Activated CD8-positive, alpha-beta T cell treated with anti-CD3 and anti-CD28 coated beads for 36 hours (primary cell): ENCODE results near the gene DPP4. TPM values are rescaled to one million over a fixed set of nuclear protein-coding genes. Genes with fewer than 3 reads are reported as not detected.

Experiments used
- ATAC-seq: fragments of 200-7000 bp; cut with Tn5 transposase; one replicate; pipeline ENCODE4 v1.10.0; 2021; ENCODE audit warnings: mild to moderate bottlenecking, moderate library complexity
- CTCF ChIA-PET: fragments of 350-600 bp; sonication (Branson Sonifier 250); formaldehyde crosslinking; loops from one replicate; lab custom pipeline; 2021; ENCODE audit warnings: antibody characterized with exemption; lab: Charles Lee
- POLR2A ChIA-PET: fragments of 350-600 bp; sonication (Branson Sonifier 250); formaldehyde crosslinking; loops from one replicate; lab custom pipeline; 2021; ENCODE audit warnings: antibody characterized with exemption; lab: Charles Lee
- DNase-seq: peaks from one replicate; pipeline ENCODE4 v3.0.0-alpha.2; 2020
- H3K27ac Mint-ChIP-seq: one replicate; pipeline ENCODE4 v1.8.0; 2021; ENCODE audit warnings: mild to moderate bottlenecking, mixed read lengths
- H3K27me3 Mint-ChIP-seq: one replicate; pipeline ENCODE4 v1.8.0; 2021; ENCODE audit warnings: mixed read lengths
- H3K36me3 Mint-ChIP-seq: one replicate; pipeline ENCODE4 v1.8.0; 2021; ENCODE audit warnings: low read depth, mixed read lengths
- H3K4me1 Mint-ChIP-seq: one replicate; pipeline ENCODE4 v1.8.0; 2021; ENCODE audit warnings: low read depth, mixed read lengths
- H3K4me3 Mint-ChIP-seq: one replicate; pipeline ENCODE4 v1.8.0; 2021; ENCODE audit warnings: mild to moderate bottlenecking, moderate library complexity, mixed read lengths
- H3K9me3 Mint-ChIP-seq: one replicate; pipeline ENCODE4 v1.8.0; 2021; ENCODE audit warnings: mixed read lengths
- CTCF ChIP-seq: fragments of 200-600 bp; IDR thresholded peaks from one replicate; pipeline ENCODE4 v1.8.0; 2022; ENCODE audit warnings: antibody characterized with exemption, mild to moderate bottlenecking
- intact Hi-C: fragments of 100-400 bp; cut with micrococcal nuclease; formaldehyde crosslinking; loops from one replicate; pipeline ENCODE4 v1.10.0; 2022
- total RNA-seq, 2 experiments: library from RNA; stranded (reverse); gene quantifications; one replicate each; pipeline ENCODE4 v1.2.3, GENCODE V29; 2021

The DPP4 gene
- total RNA-seq, 2 experiments from 2014 or later = 25.9 to 26.4 TPM

GRCh38 chr2:162099836-162100235 is 25.8 kb upstream of the DPP4 start:
- ChIA-PET POLR2A (no interaction called here), CTCF (interaction anchor here (1.0 kb wide), 1 partner anchor 198 kb away, joined by 3 read pairs; no protein-coding TSS in a partner anchor)
- DNase-seq (no peak), ATAC-seq (no peak)
- Mint-ChIP-seq H3K27ac (no peak overlapping the region), H3K36me3 (no peaks in the 10 kb centered on the region), H3K27me3 (no peaks in the 10 kb centered on the region), H3K4me1 (no peaks in the 10 kb centered on the region), H3K4me3 (no peak overlapping the region), H3K9me3 (no peaks in the 10 kb centered on the region)
- intact Hi-C loops = no loop called here
- no peak for TF ChIP-seq CTCF

- intact Hi-C loops = no loop called here
- Mint-ChIP-seq H3K4me1 (peaks cover 15% of the 10 kb centered on the region), H3K27ac (no peak overlapping the region), H3K27me3 (no peaks in the 10 kb centered on the region), H3K36me3 (no peaks in the 10 kb centered on the region), H3K9me3 (no peaks in the 10 kb centered on the region), H3K4me3 (no peak overlapping the region)
- ChIA-PET CTCF (interaction anchor here (1.0 kb wide), 1 partner anchor 147 kb away, joined by 4 read pairs; no protein-coding TSS in a partner anchor), POLR2A (interaction anchor here (0.7 kb wide), 1 partner anchor 23 kb away, joined by 3 read pairs; no protein-coding TSS in a partner anchor)
- TF ChIP-seq CTCF = no peak
- DNase-seq (no peak), ATAC-seq (no peak)
These were observed 18.9 kb upstream of the DPP4 start for GRCh38 chr2:162092658-162093556.

GRCh38 chr2:162092008-162092390 is 18.0 kb upstream of the DPP4 start:
- ChIA-PET POLR2A (no interaction called here), CTCF (interaction anchor here (1.0 kb wide), 1 partner anchor 146 kb away, joined by 4 read pairs; no protein-coding TSS in a partner anchor)
- TF ChIP-seq CTCF = no peak
- H3K4me3 Mint-ChIP-seq = no peak overlapping the region
- no peaks in the 10 kb centered on the region for H3K36me3 Mint-ChIP-seq
- intact Hi-C loops = no loop called here
- DNase-seq = no peak
- H3K27me3 Mint-ChIP-seq = no peaks in the 10 kb centered on the region
- H3K27ac Mint-ChIP-seq = no peak overlapping the region
- H3K4me1 Mint-ChIP-seq = peaks cover 15% of the 10 kb centered on the region
- ATAC-seq = no peak
- H3K9me3 Mint-ChIP-seq = no peaks in the 10 kb centered on the region

- H3K9me3 Mint-ChIP-seq = no peaks in the 10 kb centered on the region
- ATAC-seq (peak; percentile 51), DNase-seq (peak; percentile 34)
- TF ChIP-seq CTCF = peak; percentile 17
- H3K4me3 Mint-ChIP-seq = no peak overlapping the region
- ChIA-PET POLR2A (no interaction called here), CTCF (interaction anchor here (0.9 to 1.1 kb wide), 3 partner anchors 14 to 145 kb away, joined by 3 to 4 read pairs (median 3); no protein-coding TSS in a partner anchor)
- peaks cover 15% of the 10 kb centered on the region for H3K4me1 Mint-ChIP-seq
- no peaks in the 10 kb centered on the region for H3K27me3 Mint-ChIP-seq
- H3K36me3 Mint-ChIP-seq = no peaks in the 10 kb centered on the region
- intact Hi-C loops = no loop called here
- no peak overlapping the region for H3K27ac Mint-ChIP-seq
These were observed 17.5 kb upstream of the DPP4 start for GRCh38 chr2:162091325-162092007.
